Measurements from ENCODE around the gene PITX1.

- TF ChIP-seq CTCF (IDR thresholded peaks at IDR 0.05) (no peak), POLR2A (IDR thresholded peaks at IDR 0.05) (no peak)
Measured at GRCh38 chr5:135071311-135071710, 37.3 kb upstream of the PITX1 start.
